Stimulated activated CD4-positive, alpha-beta T cell treated with anti-CD3 and anti-CD28 coated beads, Interleukin-12 subunit alpha, Interleukin-12 subunit beta, amount 100 ng/mL, for 4 hours (primary cell): ENCODE results near the gene TCOF1.

Source experiments
- DNase-seq: peaks from one replicate; pipeline ENCODE4 v3.0.0-alpha.2; 2020

Gene TCOF1

GRCh38 chr5:150436141-150436680 is 78.7 kb downstream of the TCOF1 start:
- peak; percentile 92 for DNase-seq

- DNase-seq: no peak
These were observed 81.5 kb downstream of the TCOF1 start for GRCh38 chr5:150438873-150439546.

DNA sequence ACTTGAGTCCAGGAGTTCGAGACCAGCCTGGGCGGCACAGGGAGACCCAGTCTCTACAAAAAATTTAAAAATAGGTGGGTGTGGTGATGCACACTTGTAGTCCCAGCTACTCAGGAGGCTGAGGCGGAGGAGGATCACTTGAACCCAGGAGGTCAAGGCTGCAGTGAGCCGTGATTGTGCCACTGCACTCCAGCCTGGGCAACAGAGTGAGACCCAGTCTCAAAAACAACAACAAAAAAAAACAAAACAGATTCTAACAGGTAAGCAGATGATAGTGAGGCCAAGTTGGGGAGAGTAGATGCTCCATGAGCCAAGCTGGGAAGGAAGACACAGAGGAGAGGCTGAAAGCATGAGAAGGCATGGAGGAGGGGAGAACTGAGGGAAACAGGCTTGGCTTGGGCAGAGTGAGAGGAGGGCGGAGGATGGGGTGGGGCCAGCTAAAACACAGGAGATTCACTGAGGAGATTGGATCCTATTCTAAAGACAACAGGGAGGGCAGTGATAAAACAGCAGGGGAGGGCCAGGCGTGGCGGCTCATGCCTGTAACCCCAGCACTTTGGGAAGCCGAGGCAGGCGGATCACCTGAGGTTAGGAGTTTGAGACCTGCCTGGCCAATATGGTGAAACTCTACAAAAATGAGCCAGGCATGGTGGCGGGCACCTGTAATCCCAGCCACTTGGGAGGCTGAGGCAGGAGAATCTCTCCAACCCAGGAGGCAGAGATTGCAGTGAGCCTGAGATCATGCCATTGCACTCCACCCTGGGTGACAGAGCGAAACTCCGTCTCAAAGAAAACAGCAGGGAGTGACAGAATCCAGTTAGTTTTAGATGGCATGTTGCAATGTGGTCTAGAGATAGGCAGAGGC is 83.7 kb downstream of the TCOF1 start:
- no peak for DNase-seq

DNA sequence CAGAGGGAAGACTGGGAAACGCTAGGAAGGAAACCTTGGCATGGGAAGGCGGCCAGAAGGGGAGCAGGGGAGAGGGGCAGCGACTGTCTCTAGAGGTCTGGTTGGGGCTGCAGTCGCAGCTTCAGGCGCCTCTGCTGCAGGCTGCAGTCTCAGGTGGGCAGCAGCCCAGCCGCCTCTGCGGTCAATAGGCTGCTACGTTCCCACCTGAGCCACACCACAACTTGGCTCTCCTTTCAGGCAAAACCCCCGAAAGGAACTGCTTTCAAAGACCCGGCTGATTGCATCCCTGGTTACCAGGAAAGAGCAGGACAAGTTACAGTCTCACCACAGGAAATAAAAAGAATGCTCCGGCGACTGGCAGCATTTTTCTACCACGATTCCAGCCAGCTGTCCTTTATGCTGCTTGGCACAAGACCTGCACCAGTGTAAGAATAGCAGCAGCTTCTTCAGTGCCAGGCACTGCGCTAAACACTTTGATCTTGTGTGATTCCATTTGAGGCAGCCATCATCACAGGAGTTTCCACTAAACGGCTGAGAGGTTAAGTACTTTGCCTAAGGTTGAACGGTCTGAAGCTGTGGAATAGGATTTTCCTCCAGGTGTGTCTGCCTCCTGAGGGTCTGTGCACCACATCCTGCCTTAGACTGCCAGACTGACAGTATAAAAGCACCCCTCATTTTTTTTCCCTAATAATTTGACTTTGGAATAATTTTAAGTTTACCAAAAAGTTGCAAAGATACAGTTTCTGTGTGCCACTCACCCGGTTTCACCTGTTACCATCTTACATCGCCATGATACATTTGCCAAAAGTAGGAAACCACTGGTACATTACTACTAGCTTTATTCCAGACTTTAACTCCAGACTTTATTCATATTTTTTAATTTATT is 84.6 kb downstream of the TCOF1 start:
- no peak for DNase-seq

DNA sequence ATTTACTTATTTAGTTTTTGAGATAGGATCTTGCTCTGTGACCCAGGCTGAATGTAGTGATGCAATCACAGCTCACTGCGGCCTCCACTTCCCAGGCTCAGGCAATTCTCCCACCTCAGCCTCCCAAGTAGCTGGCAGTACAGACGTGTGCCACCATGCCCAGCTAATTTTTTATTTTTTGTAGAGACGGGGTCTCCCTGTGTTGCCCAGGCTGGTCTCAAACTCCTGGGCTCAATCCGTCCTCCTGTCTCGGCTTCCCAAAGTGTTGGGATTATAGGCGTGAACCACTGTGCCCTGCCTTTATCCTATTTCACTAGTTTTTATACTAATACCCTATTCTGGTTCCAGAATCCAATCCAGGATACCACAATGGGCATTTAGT is 85.2 kb downstream of the TCOF1 start:
- DNase-seq: no peak

DNA sequence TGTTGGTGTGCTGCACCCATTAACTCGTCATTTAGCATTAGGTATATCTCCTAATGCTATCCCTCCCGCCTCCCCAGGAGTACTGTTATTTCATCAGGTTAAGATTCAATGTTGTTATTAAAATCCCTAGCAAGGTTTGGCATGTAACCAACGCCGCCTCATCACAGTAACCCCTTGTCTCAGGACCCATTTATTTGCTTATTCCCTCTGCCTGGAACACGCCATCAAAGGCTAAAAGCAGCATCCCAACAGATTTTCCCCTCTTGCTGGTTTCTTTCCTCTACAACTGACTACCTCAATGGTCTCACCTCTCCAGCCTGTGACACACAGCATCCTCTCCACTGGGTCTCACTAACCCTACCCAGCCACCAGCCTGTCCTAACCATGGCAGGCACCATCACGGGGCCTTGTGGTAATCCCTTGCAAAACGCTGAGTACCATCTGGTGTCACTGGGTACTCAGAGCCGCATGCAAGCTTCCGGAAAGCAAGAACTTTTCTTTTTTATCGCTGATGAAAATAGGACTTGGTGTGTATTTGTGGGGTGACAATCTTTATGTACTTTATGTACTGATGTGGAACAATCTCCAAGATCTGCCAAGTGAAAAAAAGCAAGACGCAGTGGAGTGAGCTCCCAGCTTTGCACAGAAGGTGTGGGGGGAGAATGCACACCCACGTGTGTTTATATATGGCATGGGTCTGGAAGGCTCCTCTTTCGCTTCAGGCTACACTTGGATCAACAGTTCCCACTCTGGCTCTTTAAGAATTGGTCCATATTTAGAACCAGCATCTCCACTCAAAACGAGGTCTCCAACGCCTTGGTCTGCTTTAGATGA is 86.0 kb downstream of the TCOF1 start:
- DNase-seq: no peak

- DNase-seq: no peak
These were observed 87.3 kb downstream of the TCOF1 start for GRCh38 chr5:150444770-150445169.

GRCh38 chr5:150446088-150446487 is 88.6 kb downstream of the TCOF1 start:
- no peak for DNase-seq

DNA sequence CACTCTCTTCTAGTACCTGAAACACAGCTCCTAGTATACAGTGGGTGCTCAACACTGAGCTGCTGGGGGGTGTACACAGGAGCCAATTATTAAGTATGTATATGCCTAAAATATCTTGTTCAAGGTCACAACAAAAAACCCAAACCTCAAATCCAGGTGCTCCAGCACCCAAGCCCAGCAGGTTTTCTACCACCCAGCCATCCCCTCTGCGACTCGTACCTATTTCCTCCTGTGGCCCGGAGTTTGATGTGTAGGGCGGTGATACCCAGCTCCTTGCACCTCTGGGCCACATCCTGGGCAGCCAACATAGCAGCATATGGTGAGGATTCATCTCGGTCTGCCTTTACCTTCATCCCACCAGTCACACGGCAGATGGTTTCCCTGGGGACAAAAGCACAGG is 89.1 kb downstream of the TCOF1 start:
- DNase-seq: no peak

DNA sequence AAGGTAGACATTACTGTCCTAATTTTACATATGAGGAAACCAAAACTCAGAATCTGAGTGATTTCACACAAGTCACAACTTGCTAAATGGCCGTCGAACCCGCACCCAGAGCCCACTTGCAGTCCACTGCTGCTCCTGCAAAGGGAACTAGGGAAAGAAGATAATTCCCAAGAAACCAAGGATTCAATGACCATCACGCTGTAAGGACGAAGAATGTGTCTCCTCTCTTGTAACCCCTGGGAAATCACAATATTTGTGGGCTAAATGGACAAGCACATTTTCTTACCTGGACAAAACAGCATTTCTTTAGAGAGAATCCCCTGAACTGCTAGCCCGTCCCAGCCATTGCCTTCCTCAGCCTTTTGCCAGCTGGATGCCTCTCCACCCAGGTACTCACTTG is 89.7 kb downstream of the TCOF1 start:
- no peak for DNase-seq

DNA sequence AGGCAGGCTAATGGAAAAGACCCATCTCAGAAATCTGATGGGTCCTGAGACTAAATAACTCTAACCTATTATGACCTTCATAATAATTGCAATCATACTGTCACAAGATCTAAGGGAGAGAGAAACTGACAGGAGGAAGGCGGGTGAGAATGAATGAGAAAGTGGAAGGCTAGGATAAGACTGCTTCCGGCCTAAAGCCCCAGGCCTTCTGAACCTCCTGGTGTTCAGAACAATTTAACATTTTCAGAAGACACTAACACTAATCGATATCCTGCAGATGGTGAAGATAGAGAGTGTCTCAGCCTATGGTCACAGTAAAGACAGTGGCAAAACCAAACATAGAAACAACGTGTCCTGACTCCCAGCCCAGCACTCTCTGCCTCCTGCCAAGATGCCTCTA is 90.8 kb downstream of the TCOF1 start:
- DNase-seq: no peak

DNA sequence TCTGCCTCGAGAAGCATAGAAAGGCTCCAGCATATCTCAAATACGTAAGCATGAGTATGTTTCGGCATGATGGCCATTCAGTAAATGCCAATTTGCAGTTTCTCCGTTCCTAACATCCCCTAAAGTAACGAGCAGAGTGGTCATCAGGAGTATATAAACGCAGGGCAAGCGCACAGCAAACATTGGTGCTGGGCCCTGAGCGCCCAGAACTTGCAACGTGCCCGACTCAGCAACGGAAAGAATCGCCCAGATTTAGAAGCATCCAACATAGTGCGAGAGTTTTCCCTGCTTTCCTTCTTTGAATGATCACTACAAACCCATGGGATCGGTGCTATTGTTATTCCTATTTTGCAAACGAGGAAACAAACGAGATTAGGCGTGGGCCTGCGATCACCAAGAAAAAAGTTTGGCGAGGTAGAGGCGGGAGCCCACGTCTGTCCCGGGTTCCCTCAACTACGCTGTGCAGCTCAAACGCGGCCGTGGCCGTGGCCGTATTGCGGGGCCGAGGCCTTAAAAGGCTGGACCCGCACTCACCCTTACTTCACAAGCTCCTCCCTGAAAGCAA is 91.5 kb downstream of the TCOF1 start:
- no peak for DNase-seq
